Gastroesophageal sphincter (tissue), 4 donors: ENCODE measurements around the gene SLIT3. TPM values are rescaled to one million over a fixed set of nuclear protein-coding genes. Genes with fewer than 3 reads are reported as not detected.

Experiments used
- ATAC-seq: fragments of 150-250 bp; one replicate; pipeline ENCODE4 v1.9.1; 2016; ENCODE audit warnings: mild to moderate bottlenecking, moderate library complexity
- H3K27ac ChIP-seq, 4 donors: fragments of 200-600 bp; sonication (generic) in 3 of 4; 1 replicate in 3 of 4; 2 replicates in 1 of 4; pipeline ENCODE4 v1.5.1; 2016 to 2019
- H3K27me3 ChIP-seq: fragments of 200-600 bp; sonication (generic); one replicate; pipeline ENCODE4 v1.5.1; 2019
- H3K36me3 ChIP-seq, 2 donors: fragments of 200-600 bp; sonication (generic); one replicate each; pipeline ENCODE4 v1.5.1; 2019; ENCODE audit warnings: control low read depth in 1 of 2
- H3K4me1 ChIP-seq, 3 donors: fragments of 200-600 bp; sonication (generic); 1 replicate in 2 of 3; 2 replicates in 1 of 3; pipeline ENCODE4 v1.5.1; 2016 to 2019; ENCODE audit warnings: control low read depth in 2 of 3
- H3K4me3 ChIP-seq, 2 donors: fragments of 200-600 bp; sonication (generic); one replicate each; pipeline ENCODE4 v1.5.1; 2019; ENCODE audit warnings: mild to moderate bottlenecking in 1 of 2, moderate library complexity in 1 of 2
- H3K9me3 ChIP-seq, 3 donors: fragments of 200-600 bp; sonication (generic); one replicate each; pipeline ENCODE4 v1.5.1; 2017 to 2019; ENCODE audit warnings: control low read depth in 2 of 3
- CTCF ChIP-seq, 4 experiments: fragments of 200-600 bp in 2 of 4; fragments of 450-650 bp in 2 of 4; sonication (generic) in 1 of 4; IDR thresholded peaks; one replicate each; pipeline ENCODE4 v1.5.1; 2017 to 2019; ENCODE audit warnings: antibody characterized with exemption in 4 of 4, mild to moderate bottlenecking in 2 of 4, moderate library complexity in 2 of 4
- EP300 ChIP-seq: sonication (generic); formaldehyde crosslinking; IDR thresholded peaks from one replicate; pipeline ENCODE4 v1.6.1; 2017; ENCODE audit warnings: antibody characterized with exemption, mild to moderate bottlenecking
- POLR2A ChIP-seq, 2 donors: fragments of 450-650 bp; IDR thresholded peaks; one replicate each; pipeline ENCODE4 v1.6.1; 2017; ENCODE audit warnings: antibody characterized with exemption in 2 of 2, mild to moderate bottlenecking in 2 of 2, moderate library complexity in 1 of 2
- POLR2AphosphoS5 ChIP-seq: sonication (generic); formaldehyde crosslinking; IDR thresholded peaks from one replicate; pipeline ENCODE4 v1.6.1; 2017; ENCODE audit warnings: antibody characterized with exemption
- WGBS, 2 donors: methylation state at CpG; one replicate each; pipeline ENCODE4 v1.1.5; 2018; ENCODE audit warnings: low coverage in 1 of 2; 5-methylcytosine and 5-hydroxymethylcytosine counted together
- total RNA-seq, 4 donors: library from RNA; depleted of rRNA; stranded (reverse); fragments of >200 nt; gene quantifications; one replicate each; pipeline ENCODE4 v1.1.0, GENCODE V29; 2016

SLIT3 gene
- total RNA-seq, 4 donors from 2014 or later, result 29.6 to 76.3 (median 31.1) TPM

DNA sequence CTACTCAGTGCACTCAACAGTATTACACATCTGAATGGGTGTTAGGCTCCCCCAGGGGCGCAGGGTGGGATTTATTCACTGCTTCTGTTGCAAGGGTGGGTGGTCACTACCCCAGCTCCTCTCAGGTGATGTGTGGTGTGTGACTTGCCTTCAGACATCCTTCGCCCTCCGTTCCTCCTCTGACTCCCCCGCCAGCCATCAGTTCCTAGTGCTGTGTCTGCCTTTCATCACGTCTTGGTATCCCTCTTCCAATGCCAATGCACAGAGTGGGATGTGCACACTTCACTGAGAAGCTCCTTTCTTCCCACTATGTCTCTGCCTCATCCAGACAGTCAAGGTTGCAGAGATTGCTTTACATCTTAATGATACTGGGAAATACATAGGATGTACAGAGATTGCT, 79.4 kb downstream of the SLIT3 start:
- no peak for ATAC-seq
- H3K27me3 ChIP-seq, result no peaks in the 10 kb centered on the region
- no peak overlapping the region for H3K27ac ChIP-seq
- no peaks in the 10 kb centered on the region for H3K9me3 ChIP-seq
- no peaks in the 10 kb centered on the region for H3K36me3 ChIP-seq
- H3K4me3 ChIP-seq, result no peak overlapping the region
- no peak for TF ChIP-seq CTCF (IDR thresholded peaks at IDR 0.05)
- no peak for TF ChIP-seq POLR2A (IDR thresholded peaks at IDR 0.05)
- TF ChIP-seq EP300, result no peak
- TF ChIP-seq POLR2AphosphoS5, result no peak
- WGBS, 2 donors, result 94% methylated on average over 5 of the region's 5 CpGs; no CpG with 5 or more reads in 1 of the 2 donors
- H3K4me1 ChIP-seq, result peaks cover 0 to 44% (median 13%) of the 10 kb centered on the region in 3 donors

DNA sequence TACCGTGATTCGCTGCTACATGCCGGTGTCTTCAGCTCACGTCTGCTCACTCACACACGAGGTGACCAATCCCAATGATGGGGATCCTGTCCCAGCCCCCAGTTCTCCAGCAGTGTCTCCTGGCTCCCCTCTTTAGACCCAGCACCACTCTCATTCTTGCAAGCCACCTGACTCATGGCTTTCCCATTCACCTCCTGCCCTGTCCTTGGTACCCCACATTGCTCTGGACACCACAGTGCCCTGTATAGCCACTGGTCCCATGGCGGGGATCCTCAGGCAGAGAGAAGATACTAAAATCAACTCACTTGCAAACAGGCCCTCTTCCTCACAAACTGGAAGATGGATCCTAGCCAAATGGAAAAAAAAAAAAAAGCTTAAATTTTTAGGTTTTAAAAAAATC, 81.0 kb downstream of the SLIT3 start:
- Histone ChIP-seq H3K9me3 (no peaks in the 10 kb centered on the region), H3K36me3 (no peaks in the 10 kb centered on the region), H3K27me3 (no peaks in the 10 kb centered on the region), H3K27ac (no peak overlapping the region), H3K4me1 (peaks cover 0 to 44% (median 13%) of the 10 kb centered on the region in 3 donors), H3K4me3 (no peak overlapping the region)
- no peak for ATAC-seq
- no peak for TF ChIP-seq POLR2AphosphoS5
- TF ChIP-seq EP300, result no peak
- no peak for TF ChIP-seq POLR2A (IDR thresholded peaks at IDR 0.05)
- TF ChIP-seq CTCF (IDR thresholded peaks at IDR 0.05), result no peak
- 98% methylated on average over 6 of the region's 6 CpGs; no CpG with 5 or more reads in 1 of the 2 donors for WGBS, 2 donors

- Histone ChIP-seq H3K9me3 (no peaks in the 10 kb centered on the region), H3K4me1 (peaks cover 0 to 44% (median 13%) of the 10 kb centered on the region in 3 donors), H3K27ac (no peak overlapping the region), H3K4me3 (no peak overlapping the region), H3K27me3 (no peaks in the 10 kb centered on the region), H3K36me3 (no peaks in the 10 kb centered on the region)
- ATAC-seq, result no peak
- TF ChIP-seq POLR2AphosphoS5, result no peak
- no peak for TF ChIP-seq EP300
- no peak for TF ChIP-seq CTCF (IDR thresholded peaks at IDR 0.05)
- TF ChIP-seq POLR2A (IDR thresholded peaks at IDR 0.05), result no peak
- 97 to 100% methylated on average over 3 of the region's 5 CpGs for WGBS, 2 donors
Observed at GRCh38 chr5:169219351-169219750, 81.6 kb downstream of the SLIT3 start.

GRCh38 chr5:169218861-169219260, 82.1 kb downstream of the SLIT3 start:
- no peaks in the 10 kb centered on the region for H3K9me3 ChIP-seq
- no peak for TF ChIP-seq CTCF (IDR thresholded peaks at IDR 0.05)
- no peak for TF ChIP-seq POLR2AphosphoS5
- no peak for TF ChIP-seq POLR2A (IDR thresholded peaks at IDR 0.05)
- TF ChIP-seq EP300, result no peak
- H3K4me1 ChIP-seq, result peaks cover 0 to 42% (median 13%) of the 10 kb centered on the region in 3 donors
- H3K27ac ChIP-seq, result no peak overlapping the region
- H3K27me3 ChIP-seq, result no peaks in the 10 kb centered on the region
- WGBS, 2 donors, result 38 to 78% methylated on average over 1 to 3 of the region's 4 CpGs
- no peaks in the 10 kb centered on the region for H3K36me3 ChIP-seq
- ATAC-seq, result no peak
- H3K4me3 ChIP-seq, result no peak overlapping the region

DNA sequence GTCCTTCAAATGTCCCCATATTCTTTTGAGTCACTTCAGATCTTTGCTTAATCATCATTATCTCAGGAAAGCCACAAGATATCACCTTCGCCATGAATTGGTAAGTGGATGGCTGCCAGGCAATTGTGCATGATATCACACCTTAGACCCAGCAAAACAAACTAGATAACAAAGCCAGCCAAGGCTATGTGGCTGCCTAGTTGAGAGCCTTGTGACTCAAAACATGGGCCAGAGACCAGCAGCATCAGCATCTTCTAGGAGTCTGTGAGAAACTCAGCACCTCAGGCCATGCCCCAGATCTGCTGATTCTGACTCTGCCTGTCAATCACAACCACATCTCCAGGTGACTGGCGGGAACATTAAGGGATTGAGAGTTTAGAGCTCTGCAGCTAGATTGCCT, 82.8 kb downstream of the SLIT3 start:
- TF ChIP-seq POLR2AphosphoS5 (no peak), CTCF (IDR thresholded peaks at IDR 0.05) (no peak), POLR2A (IDR thresholded peaks at IDR 0.05) (no peak), EP300 (no peak)
- Histone ChIP-seq H3K4me3 (no peak overlapping the region), H3K27ac (no peak overlapping the region), H3K9me3 (no peaks in the 10 kb centered on the region), H3K36me3 (no peaks in the 10 kb centered on the region), H3K27me3 (no peaks in the 10 kb centered on the region), H3K4me1 (peaks cover 0 to 35% (median 10%) of the 10 kb centered on the region in 3 donors)
- 100% methylated on average over 1 of the region's 2 CpGs for WGBS, 2 donors
- ATAC-seq, result no peak
